Stomach (tissue), 9 donors: ENCODE results near the gene NMRAL1. TPM values are rescaled to one million over a fixed set of nuclear protein-coding genes. Genes with fewer than 3 reads are reported as not detected.

Experiments used
- DNase-seq, 2 donors: peaks; one replicate each; pipeline versions ENCODE4 v3.0.0 to v3.0.0-alpha.2; 2013 to 2019
- H3K27ac ChIP-seq, 5 donors: fragments of 200-600 bp in 4 of 5; sonication (generic) in 4 of 5; one replicate each; pipeline ENCODE4 v1.5.1; 2013 to 2019; ENCODE audit warnings: mild to moderate bottlenecking in 1 of 5, moderate library complexity in 1 of 5
- H3K27me3 ChIP-seq, 3 donors: fragments of 200-600 bp; sonication (generic); one replicate each; pipeline ENCODE4 v1.5.1; 2017 to 2019; ENCODE audit warnings: mixed run types in 1 of 3
- H3K36me3 ChIP-seq, 4 donors: fragments of 200-600 bp; sonication (generic); 1 replicate in 3 of 4; 2 replicates in 1 of 4; pipeline ENCODE4 v1.5.1; 2016 to 2019
- H3K4me1 ChIP-seq, 4 donors: fragments of 200-600 bp; sonication (generic); one replicate each; pipeline ENCODE4 v1.5.1; 2016 to 2019
- H3K4me3 ChIP-seq, 4 donors: fragments of 200-600 bp; sonication (generic) in 3 of 4; one replicate each; pipeline ENCODE4 v1.5.1; 2016 to 2019; ENCODE audit warnings: mild to moderate bottlenecking in 1 of 4
- H3K9me3 ChIP-seq, 4 donors: fragments of 200-600 bp; sonication (generic); one replicate each; pipeline ENCODE4 v1.5.1; 2016 to 2019
- EP300 ChIP-seq: sonication (generic); formaldehyde crosslinking; IDR thresholded peaks from one replicate; pipeline ENCODE4 v1.6.1; 2017; ENCODE audit warnings: antibody characterized with exemption
- POLR2A ChIP-seq, 4 donors: fragments of 450-650 bp; IDR thresholded peaks; one replicate each; pipeline ENCODE4 v1.6.1; 2016; ENCODE audit warnings: antibody characterized with exemption in 4 of 4, control low read depth in 2 of 4, mild to moderate bottlenecking in 1 of 4, moderate library complexity in 1 of 4
- POLR2AphosphoS5 ChIP-seq, 3 donors: sonication (generic); formaldehyde crosslinking; IDR thresholded peaks; one replicate each; pipeline ENCODE4 v1.6.1; 2016; ENCODE audit warnings: antibody characterized with exemption in 3 of 3
- WGBS, 5 donors: extraction: QIAGEN DNeasy Blood & Tissue Kit in 3 of 5; methylation state at CpG; one replicate each; pipeline versions ENCODE4 v1.1.5 to v1.1.7; 2013 to 2018; 5-methylcytosine and 5-hydroxymethylcytosine counted together
- intact Hi-C: fragments of 100-400 bp; cut with DNase I; formaldehyde crosslinking; loops from one replicate; pipeline ENCODE4 v1.15.1; 2023; ENCODE audit warnings: low total_unique reads
- polyA plus RNA-seq, 3 donors: library from polyadenylated mRNA; stranded (reverse); fragments of 200-250 nt; gene quantifications; one replicate each; pipeline ENCODE4 v1.2.3, GENCODE V29; 2013
- total RNA-seq, 5 donors: library from RNA; depleted of rRNA; stranded (reverse); fragments of >200 nt; gene quantifications; one replicate each; pipeline versions ENCODE4 v1.1.0 to v1.2.3, GENCODE V29; 2014 to 2016
- TF ChIP-seq, protein P1 (sequence below), 7 experiments: fragments of 450-650 bp in 4 of 7; fragments of 200-600 bp in 3 of 7; sonication (generic) in 3 of 7; IDR thresholded peaks; one replicate each; pipeline ENCODE4 v1.5.1; 2016 to 2019; ENCODE audit warnings: antibody characterized with exemption in 7 of 7, control low read depth in 2 of 7, mild to moderate bottlenecking in 1 of 7
- donor health status: healthy with polysubstance abuse.
- donor health status: Bipolar disorder and iron deficiency.
- donor health status: healthy.

The NMRAL1 gene
- total and polyA plus RNA-seq, 8 donors, result 22.8 to 126 (median 79.2) TPM

- intact Hi-C loops, result no loop called here
- H3K4me1 ChIP-seq, result peaks cover 29 to 83% (median 49%) of the 10 kb centered on the region in 4 donors
- DNase-seq, result no peak
- H3K27me3 ChIP-seq, result no peaks in the 10 kb centered on the region
- peaks cover 34 to 49% (median 47%) of the 10 kb centered on the region in 4 donors for H3K36me3 ChIP-seq
- no peak overlapping the region for H3K4me3 ChIP-seq
- TF ChIP-seq EP300 (no peak), POLR2AphosphoS5 (IDR thresholded peaks at IDR 0.05) (no peak), POLR2A (IDR thresholded peaks at IDR 0.05) (no peak)
- TF ChIP-seq, protein P1, sequence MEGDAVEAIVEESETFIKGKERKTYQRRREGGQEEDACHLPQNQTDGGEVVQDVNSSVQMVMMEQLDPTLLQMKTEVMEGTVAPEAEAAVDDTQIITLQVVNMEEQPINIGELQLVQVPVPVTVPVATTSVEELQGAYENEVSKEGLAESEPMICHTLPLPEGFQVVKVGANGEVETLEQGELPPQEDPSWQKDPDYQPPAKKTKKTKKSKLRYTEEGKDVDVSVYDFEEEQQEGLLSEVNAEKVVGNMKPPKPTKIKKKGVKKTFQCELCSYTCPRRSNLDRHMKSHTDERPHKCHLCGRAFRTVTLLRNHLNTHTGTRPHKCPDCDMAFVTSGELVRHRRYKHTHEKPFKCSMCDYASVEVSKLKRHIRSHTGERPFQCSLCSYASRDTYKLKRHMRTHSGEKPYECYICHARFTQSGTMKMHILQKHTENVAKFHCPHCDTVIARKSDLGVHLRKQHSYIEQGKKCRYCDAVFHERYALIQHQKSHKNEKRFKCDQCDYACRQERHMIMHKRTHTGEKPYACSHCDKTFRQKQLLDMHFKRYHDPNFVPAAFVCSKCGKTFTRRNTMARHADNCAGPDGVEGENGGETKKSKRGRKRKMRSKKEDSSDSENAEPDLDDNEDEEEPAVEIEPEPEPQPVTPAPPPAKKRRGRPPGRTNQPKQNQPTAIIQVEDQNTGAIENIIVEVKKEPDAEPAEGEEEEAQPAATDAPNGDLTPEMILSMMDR (IDR thresholded peaks at IDR 0.05), result no peak
- H3K9me3 ChIP-seq, result no peaks in the 10 kb centered on the region
- H3K27ac ChIP-seq, result peak overlapping the region; percentile 15 to 82 (median 73)
- 22 to 48% (median 30%) methylated on average over 7 of the region's 7 CpGs for WGBS, 5 donors
These were observed 40.2 kb upstream of the NMRAL1 start for GRCh38 chr16:4514606-4515005.

DNA sequence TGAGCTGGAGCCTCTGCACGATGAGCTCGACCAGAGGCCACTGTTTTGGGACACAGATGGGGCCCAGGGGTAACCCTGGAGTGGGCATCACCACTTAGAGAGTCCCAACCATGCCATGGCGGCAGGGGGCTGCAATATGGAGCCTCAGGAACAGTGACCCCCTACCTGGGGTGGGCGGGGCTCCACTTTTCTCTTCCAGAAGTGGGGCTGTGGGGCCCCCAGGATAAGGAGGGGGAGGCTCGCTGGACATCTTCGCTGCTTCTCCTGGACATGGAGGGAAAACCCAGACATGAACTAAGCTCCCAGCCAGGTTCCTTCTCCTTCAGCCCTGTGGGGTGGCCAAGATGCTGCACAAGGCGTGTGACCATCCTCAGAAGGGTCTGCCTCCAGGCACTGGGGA, 39.5 kb upstream of the NMRAL1 start:
- Histone ChIP-seq H3K27ac (peak overlapping the region; percentile 15 to 82 (median 73)), H3K36me3 (peaks cover 42 to 56% (median 55%) of the 10 kb centered on the region in 4 donors), H3K9me3 (no peaks in the 10 kb centered on the region), H3K27me3 (no peaks in the 10 kb centered on the region), H3K4me3 (no peak overlapping the region), H3K4me1 (peaks cover 29 to 84% (median 50%) of the 10 kb centered on the region in 4 donors)
- WGBS, 5 donors, result 90 to 96% (median 93%) methylated on average over 7 of the region's 7 CpGs
- intact Hi-C loops, result no loop called here
- DNase-seq, result no peak
- no peak for TF ChIP-seq EP300
- TF ChIP-seq POLR2A (IDR thresholded peaks at IDR 0.05), result no peak
- no peak for TF ChIP-seq POLR2AphosphoS5 (IDR thresholded peaks at IDR 0.05)
- TF ChIP-seq, protein P1 (IDR thresholded peaks at IDR 0.05), result no peak

- peak overlapping the region in 3 of 5 donors; percentile 73 to 82 (median 75) for H3K27ac ChIP-seq
- intact Hi-C loops, result no loop called here
- peaks cover 29 to 84% (median 50%) of the 10 kb centered on the region in 4 donors for H3K4me1 ChIP-seq
- no peaks in the 10 kb centered on the region for H3K9me3 ChIP-seq
- no peak overlapping the region for H3K4me3 ChIP-seq
- H3K36me3 ChIP-seq, result peaks cover 48 to 62% (median 61%) of the 10 kb centered on the region in 4 donors
- 66 to 82% (median 75%) methylated on average over 15 to 19 of the region's 19 CpGs for WGBS, 5 donors
- no peak for TF ChIP-seq POLR2A (IDR thresholded peaks at IDR 0.05)
- TF ChIP-seq, protein P1 (IDR thresholded peaks at IDR 0.05), result no peak
- no peak for TF ChIP-seq POLR2AphosphoS5 (IDR thresholded peaks at IDR 0.05)
- no peak for TF ChIP-seq EP300
- DNase-seq, result no peak
- H3K27me3 ChIP-seq, result no peaks in the 10 kb centered on the region
These were observed 38.8 kb upstream of the NMRAL1 start for GRCh38 chr16:4513086-4513860.

DNA sequence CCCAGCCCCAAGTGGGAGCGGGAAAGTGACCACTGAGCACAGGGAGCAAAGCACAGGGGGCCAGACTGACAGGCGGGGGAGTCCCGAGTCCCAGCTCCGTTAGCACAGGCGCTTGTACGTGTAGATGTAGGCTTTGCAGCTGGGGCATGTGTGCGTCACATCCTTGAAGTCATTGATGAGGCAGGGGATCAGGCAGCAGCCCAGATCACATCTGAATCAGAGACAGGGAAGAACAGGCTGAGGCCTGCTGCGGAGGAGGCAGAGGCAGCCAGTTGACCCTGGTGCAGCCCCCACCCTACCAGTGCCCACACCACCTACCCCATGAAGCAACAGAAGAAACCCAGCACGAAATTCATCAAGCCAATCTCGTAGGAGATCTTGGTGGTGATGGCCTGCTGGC, 38.0 kb upstream of the NMRAL1 start:
- DNase-seq, result no peak

More for the DNA sequence above, 38.0 kb upstream of the NMRAL1 start:
- Histone ChIP-seq H3K27ac (peak overlapping the region in 3 of 5 donors; percentile 1 to 82 (median 75)), H3K4me3 (no peak overlapping the region), H3K9me3 (no peaks in the 10 kb centered on the region), H3K4me1 (peaks cover 29 to 77% (median 50%) of the 10 kb centered on the region in 4 donors), H3K36me3 (peaks cover 56 to 70% (median 69%) of the 10 kb centered on the region in 4 donors), H3K27me3 (no peaks in the 10 kb centered on the region)
- 79 to 90% (median 84%) methylated on average over 5 to 10 of the region's 10 CpGs for WGBS, 5 donors
- TF ChIP-seq, protein P1 (IDR thresholded peaks at IDR 0.05), result no peak
- no peak for TF ChIP-seq POLR2AphosphoS5 (IDR thresholded peaks at IDR 0.05)
- no peak for TF ChIP-seq POLR2A (IDR thresholded peaks at IDR 0.05)
- no peak for TF ChIP-seq EP300
- intact Hi-C loops, result no loop called here
